NCI-H2227 (cell line): ENCODE results near the gene CACUL1.
"Not testable (repeated sequence)": the region's sequence is repeated elsewhere in the genome, so short reads cannot be mapped to it uniquely, and the experiment has no call there.

ENCODE experiments used
- DNase-seq: peaks from one replicate; lab custom pipeline; 2025; ENCODE audit not compliant: unreplicated experiment; lab: John Stamatoyannopoulos, UW

The CACUL1 gene

GRCh38 chr10:118754556-118755423, at the start of gene CACUL1:
Gene CACUL1, minus strand, starts transcription at chr10:118754970. Its CDS starts 208 bp downstream, at chr10:118754762.
- peak; percentile 99 for DNase-seq

DNA sequence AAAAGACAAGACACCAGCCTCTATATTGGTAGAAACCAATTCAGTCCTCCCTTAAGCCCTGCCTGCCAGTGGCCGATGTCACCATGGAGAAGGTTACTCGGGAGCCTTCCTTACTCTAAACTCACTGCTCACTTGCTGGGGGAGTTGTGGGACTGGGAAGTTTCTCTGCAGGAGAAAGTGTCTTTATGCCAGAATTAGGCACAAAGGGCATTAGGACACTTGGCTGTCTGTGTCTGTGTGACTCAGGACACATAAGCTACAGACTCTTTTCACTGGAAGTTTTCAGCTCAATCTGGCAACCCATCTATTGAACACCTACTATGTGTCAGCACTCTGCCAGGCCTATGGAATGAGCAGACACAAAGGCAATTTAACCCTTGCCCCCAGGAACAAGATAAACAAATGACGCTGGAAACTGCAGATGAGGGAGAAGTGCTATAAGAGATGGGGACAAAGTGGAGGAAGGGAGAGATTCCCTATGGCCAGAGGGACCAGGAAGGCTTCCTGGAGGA, 49.5 kb upstream of the CACUL1 start:
- DNase-seq = no peak

GRCh38 chr10:118802126-118802793, 47.5 kb upstream of the CACUL1 start:
- DNase-seq = no peak

DNA sequence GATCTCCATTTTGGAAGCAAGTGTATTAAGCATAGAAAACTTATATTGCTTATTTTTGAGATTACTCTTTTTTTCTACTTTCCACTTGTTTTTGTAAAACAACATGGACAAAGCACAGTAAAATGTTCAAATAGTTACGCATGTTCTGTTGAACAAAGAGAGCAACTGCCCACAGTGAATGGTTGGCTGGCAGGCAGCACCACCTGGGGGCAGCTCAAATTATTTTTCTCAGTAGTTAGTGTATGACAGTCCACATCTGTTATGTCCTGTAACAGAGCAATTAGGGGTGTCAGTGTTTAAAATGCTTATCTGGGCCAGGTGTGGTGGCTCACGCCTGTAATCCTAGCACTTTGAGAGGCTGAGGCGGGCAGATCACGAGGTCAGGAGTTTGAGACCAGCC, 46.1 kb upstream of the CACUL1 start:
- no peak for DNase-seq

- DNase-seq = no peak
Measured at GRCh38 chr10:118799777-118800176, 45.0 kb upstream of the CACUL1 start.

DNA sequence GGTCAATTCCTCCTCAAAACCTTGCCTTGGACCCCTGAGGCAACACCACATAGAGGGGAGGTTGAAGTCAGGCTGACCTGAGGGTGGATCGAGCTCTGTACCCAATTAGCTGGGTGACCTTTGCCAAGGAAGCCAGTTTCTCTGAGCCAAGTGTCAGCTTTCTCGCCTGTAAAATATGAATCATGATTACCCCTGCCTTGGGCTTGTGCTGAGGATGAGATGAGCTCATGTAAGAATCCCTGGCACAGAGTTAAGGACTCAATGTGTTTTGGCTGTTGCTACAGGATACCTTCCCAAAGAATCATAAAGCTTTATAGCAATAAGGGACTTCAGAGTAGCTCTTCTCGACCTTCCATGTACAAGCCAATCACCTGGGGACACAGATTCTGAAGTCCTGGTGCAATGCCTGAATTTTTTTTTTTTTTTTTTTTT, 43.5 kb upstream of the CACUL1 start:
- no peak for DNase-seq

- not testable (repeated sequence) for DNase-seq
Measured at GRCh38 chr10:118794971-118795370, 40.2 kb upstream of the CACUL1 start.

- DNase-seq = no peak
Measured at GRCh38 chr10:118793545-118793944, 38.8 kb upstream of the CACUL1 start.

- no peak for DNase-seq
Measured at GRCh38 chr10:118792526-118792925, 37.8 kb upstream of the CACUL1 start.

- no peak for DNase-seq
Measured at GRCh38 chr10:118790058-118790457, 35.3 kb upstream of the CACUL1 start.

GRCh38 chr10:118785551-118785950, 30.8 kb upstream of the CACUL1 start:
- DNase-seq = no peak

DNA sequence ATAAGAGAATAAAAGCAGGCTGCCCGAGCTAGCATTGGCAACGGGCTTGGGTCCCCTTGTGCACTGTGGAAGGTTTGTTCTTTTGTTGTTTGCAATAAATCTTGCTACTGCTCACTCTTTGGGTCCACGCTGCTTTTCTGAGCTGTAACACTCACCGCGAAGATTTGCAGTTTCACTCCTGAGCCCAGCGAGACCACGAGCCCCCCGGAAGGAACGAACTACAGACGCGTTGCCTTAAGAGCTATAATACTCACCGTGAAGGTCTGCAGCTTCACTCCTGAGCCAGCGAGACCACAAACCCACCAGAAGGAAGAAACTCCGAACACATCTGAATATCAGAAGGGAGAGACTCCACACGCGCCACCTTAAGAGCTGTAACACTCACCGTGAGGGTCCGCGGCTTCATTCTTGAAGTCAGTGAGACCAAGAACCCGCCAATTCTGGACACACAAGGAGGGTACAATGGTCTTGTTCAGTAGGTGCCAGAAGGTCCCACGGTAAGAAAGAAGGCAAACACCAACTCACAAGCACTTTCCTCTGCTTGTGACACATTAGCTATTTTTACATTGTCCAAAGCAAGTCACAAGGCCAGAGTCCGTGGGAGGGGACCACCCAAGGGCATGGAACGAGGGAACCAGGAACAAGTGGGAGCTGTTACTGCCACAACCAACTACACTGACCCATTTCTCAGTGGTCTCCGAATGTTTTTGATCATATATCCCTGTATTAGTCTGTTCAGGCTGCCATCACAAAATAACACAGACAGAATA, 29.2 kb upstream of the CACUL1 start:
- DNase-seq = no peak

DNA sequence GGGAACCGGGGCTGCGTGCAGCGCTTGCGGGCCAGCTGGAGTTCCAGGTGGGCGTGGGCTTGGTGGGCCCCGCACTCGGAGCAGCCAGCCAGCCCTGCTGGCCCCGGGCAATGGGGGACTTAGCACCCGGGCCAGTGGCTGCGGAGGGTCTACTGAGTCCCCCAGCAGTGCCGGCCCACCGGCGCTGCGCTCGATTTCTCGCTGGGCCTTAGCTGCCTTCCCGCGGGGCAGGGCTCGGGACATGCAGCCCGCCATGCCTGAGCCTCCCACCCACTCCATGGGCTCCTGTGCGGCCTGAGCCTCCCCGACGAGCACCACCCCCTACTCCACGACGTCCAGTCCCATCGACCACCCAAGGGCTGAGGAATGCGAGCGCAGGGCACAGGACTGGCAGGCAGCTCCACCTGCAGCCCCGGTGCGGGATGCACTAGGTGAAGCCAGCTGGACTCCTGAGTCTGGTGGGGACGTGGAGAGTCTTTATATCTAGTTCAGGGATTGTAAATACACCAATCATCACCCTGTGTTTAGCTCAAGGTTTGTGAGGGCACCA, 28.2 kb upstream of the CACUL1 start:
- not testable (repeated sequence) for DNase-seq

GRCh38 chr10:118781541-118781940, 26.8 kb upstream of the CACUL1 start:
- DNase-seq = no peak

GRCh38 chr10:118778727-118779126, 24.0 kb upstream of the CACUL1 start:
- no peak for DNase-seq

DNA sequence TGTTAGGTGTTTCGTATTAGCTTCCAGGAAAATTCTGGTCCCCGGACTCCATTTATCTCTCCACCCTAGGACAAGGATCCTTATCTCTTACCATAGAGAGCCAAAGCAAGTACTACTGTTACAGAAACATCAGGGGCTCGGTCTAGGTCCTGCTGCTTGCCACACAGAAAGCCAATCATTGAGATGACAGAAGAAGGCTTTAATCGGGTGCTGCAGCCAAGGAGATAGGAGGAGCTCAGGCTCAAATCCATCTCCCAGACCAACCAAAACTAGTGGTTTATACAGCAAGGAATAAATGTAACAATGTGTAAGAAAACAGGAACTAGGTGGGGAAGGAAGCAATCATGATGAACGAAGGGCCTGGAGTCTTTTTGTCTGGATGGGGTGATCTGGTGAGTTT, 22.2 kb upstream of the CACUL1 start:
- DNase-seq = no peak

GRCh38 chr10:118776033-118776432, 21.3 kb upstream of the CACUL1 start:
- no peak for DNase-seq

GRCh38 chr10:118775478-118775877, 20.7 kb upstream of the CACUL1 start:
- no peak for DNase-seq

DNA sequence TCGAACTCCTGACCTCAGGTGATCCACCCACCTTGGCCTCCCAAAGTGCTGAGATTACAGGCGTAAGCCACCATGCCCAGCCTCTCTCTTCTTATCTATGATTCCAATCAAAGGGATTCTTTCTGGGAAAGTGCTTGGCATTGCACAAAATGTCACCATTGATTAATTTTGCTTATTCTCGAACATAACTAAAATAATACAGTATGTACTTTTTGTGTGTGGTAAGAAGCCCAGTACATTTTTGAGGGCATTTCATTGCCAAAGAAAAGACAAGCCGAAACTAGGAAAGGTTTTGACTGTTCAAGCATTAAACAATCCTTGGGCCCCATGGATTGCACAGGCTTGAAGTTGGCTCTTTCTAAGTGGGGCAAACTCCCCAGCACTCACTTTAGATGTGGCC, 18.3 kb upstream of the CACUL1 start:
- no peak for DNase-seq

DNA sequence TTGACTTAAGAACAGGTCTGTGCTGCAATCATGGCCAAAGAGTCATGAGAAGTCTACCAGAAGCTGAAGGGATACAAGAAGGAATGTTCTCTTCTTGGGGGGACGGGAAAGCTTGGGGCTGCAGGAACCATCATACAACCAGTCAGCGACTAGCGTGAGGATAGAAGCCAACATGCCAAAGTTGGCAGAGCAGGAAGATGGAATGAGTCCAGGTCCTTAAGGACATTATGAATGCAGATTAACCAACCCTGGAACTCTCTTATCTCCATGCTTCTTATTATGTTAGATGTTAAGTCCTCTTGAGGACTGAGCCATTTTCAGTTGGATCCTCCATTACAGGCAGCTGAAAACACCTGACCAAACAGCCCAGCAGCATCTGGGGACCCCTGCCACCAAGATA, 17.2 kb upstream of the CACUL1 start:
- DNase-seq = no peak
